Vagina (tissue), 2 donors: ENCODE measurements around the gene DNMBP. TPM values are rescaled to one million over a fixed set of nuclear protein-coding genes. Genes with fewer than 3 reads are reported as not detected.
A peak's percentile ranks its signal among the peaks of the same experiment; 100 is the strongest.
"Not testable (repeated sequence)": the region's sequence is repeated elsewhere in the genome, so short reads cannot be mapped to it uniquely, and the experiment has no call there.

Experiments used
- DNase-seq, 2 donors: peaks; one replicate each; pipeline ENCODE4 v3.0.0-alpha.2; 2017; ENCODE audit errors: extremely low spot score in 2 of 2
- H3K27ac ChIP-seq: fragments of 200-600 bp; sonication (generic); one replicate; pipeline ENCODE4 v1.5.1; 2019
- H3K27me3 ChIP-seq: fragments of 200-600 bp; sonication (generic); one replicate; pipeline ENCODE4 v1.5.1; 2019
- H3K36me3 ChIP-seq, 2 donors: fragments of 200-600 bp; sonication (generic); one replicate each; pipeline ENCODE4 v1.5.1; 2017 to 2019
- H3K4me1 ChIP-seq: fragments of 200-600 bp; sonication (generic); one replicate; pipeline ENCODE4 v1.5.1; 2019
- H3K4me3 ChIP-seq, 2 donors: fragments of 200-600 bp; sonication (generic); 1 replicate in 1 of 2; 2 replicates in 1 of 2; pipeline ENCODE4 v1.5.1; 2016 to 2019
- H3K9me3 ChIP-seq: fragments of 200-600 bp; sonication (generic); one replicate; pipeline ENCODE4 v1.5.1; 2019
- CTCF ChIP-seq, 3 experiments: fragments of 450-650 bp in 2 of 3; fragments of 200-600 bp in 1 of 3; sonication (generic) in 1 of 3; IDR thresholded peaks; one replicate each; pipeline ENCODE4 v1.5.1; 2017 to 2019; ENCODE audit warnings: antibody characterized with exemption in 3 of 3, mild to moderate bottlenecking in 2 of 3, moderate library complexity in 2 of 3
- POLR2A ChIP-seq, 2 donors: fragments of 450-650 bp; IDR thresholded peaks; one replicate each; pipeline ENCODE4 v1.6.1; 2017; ENCODE audit warnings: antibody characterized with exemption in 2 of 2, mild to moderate bottlenecking in 2 of 2, moderate library complexity in 2 of 2
- POLR2AphosphoS5 ChIP-seq, 2 donors: sonication (generic); formaldehyde crosslinking; IDR thresholded peaks; one replicate each; pipeline ENCODE4 v1.9.0; 2017; ENCODE audit warnings: antibody characterized with exemption in 2 of 2, mild to moderate bottlenecking in 2 of 2, low read depth in 1 of 2; ENCODE audit not compliant: insufficient read depth in 1 of 2
- intact Hi-C: fragments of 100-400 bp; cut with DNase I; formaldehyde crosslinking; loops from one replicate; pipeline ENCODE4 v1.15.1; 2023
- total RNA-seq: library from RNA; depleted of rRNA; stranded (reverse); fragments of >200 nt; gene quantifications from one replicate; pipeline ENCODE4 v1.2.3, GENCODE V29; 2016

The DNMBP gene
- total RNA-seq, 1 donor from 2014 or later: 31.9 TPM

GRCh38 chr10:99995713-99996112 is 14.0 kb downstream of the DNMBP start:
- intact Hi-C loops: no loop called here
- H3K27ac ChIP-seq: no peak overlapping the region
- no peak for TF ChIP-seq POLR2AphosphoS5 (IDR thresholded peaks at IDR 0.05; ENCODE audit: insufficient read depth in 1 of 2, low read depth in 1 of 2)
- TF ChIP-seq POLR2A (IDR thresholded peaks at IDR 0.05): no peak
- no peak for TF ChIP-seq CTCF (IDR thresholded peaks at IDR 0.05)
- no peaks in the 10 kb centered on the region for H3K9me3 ChIP-seq
- no peaks in the 10 kb centered on the region for H3K36me3 ChIP-seq
- peaks cover 81% of the 10 kb centered on the region for H3K4me1 ChIP-seq
- no peaks in the 10 kb centered on the region for H3K27me3 ChIP-seq
- DNase-seq: no peak
- no peak overlapping the region for H3K4me3 ChIP-seq

GRCh38 chr10:99995269-99995668 is 14.5 kb downstream of the DNMBP start:
- Histone ChIP-seq H3K27ac (peak overlapping the region; percentile 2), H3K4me3 (no peak overlapping the region), H3K4me1 (peaks cover 77% of the 10 kb centered on the region), H3K36me3 (no peaks in the 10 kb centered on the region), H3K9me3 (no peaks in the 10 kb centered on the region), H3K27me3 (no peaks in the 10 kb centered on the region)
- intact Hi-C loops: no loop called here
- no peak for DNase-seq
- no peak for TF ChIP-seq POLR2A (IDR thresholded peaks at IDR 0.05)
- TF ChIP-seq POLR2AphosphoS5 (IDR thresholded peaks at IDR 0.05; ENCODE audit: insufficient read depth in 1 of 2, low read depth in 1 of 2): no peak
- no peak for TF ChIP-seq CTCF (IDR thresholded peaks at IDR 0.05)

- Histone ChIP-seq H3K27ac (peak overlapping the region; percentile 2), H3K36me3 (no peaks in the 10 kb centered on the region), H3K27me3 (no peaks in the 10 kb centered on the region), H3K4me3 (no peak overlapping the region), H3K4me1 (peaks cover 72% of the 10 kb centered on the region), H3K9me3 (no peaks in the 10 kb centered on the region)
- no peak for TF ChIP-seq POLR2AphosphoS5 (IDR thresholded peaks at IDR 0.05; ENCODE audit: insufficient read depth in 1 of 2, low read depth in 1 of 2)
- TF ChIP-seq POLR2A (IDR thresholded peaks at IDR 0.05): no peak
- intact Hi-C loops: no loop called here
- no peak for DNase-seq
These were observed 14.9 kb downstream of the DNMBP start for GRCh38 chr10:99994801-99995200.

- no peak for DNase-seq
- Histone ChIP-seq H3K27ac (peak overlapping the region; percentile 40), H3K27me3 (no peaks in the 10 kb centered on the region), H3K9me3 (no peaks in the 10 kb centered on the region), H3K4me3 (no peak overlapping the region), H3K36me3 (no peaks in the 10 kb centered on the region), H3K4me1 (peaks cover 64% of the 10 kb centered on the region)
- TF ChIP-seq POLR2A (IDR thresholded peaks at IDR 0.05) (no peak), POLR2AphosphoS5 (IDR thresholded peaks at IDR 0.05; ENCODE audit: insufficient read depth in 1 of 2, low read depth in 1 of 2) (peak in 1 of 2 donors; percentile 42)
- intact Hi-C loops: no loop called here
These were observed 15.8 kb downstream of the DNMBP start for GRCh38 chr10:99993701-99994689.

GRCh38 chr10:99985637-99986036 is 24.1 kb downstream of the DNMBP start:
- H3K4me1 ChIP-seq: peaks cover 57% of the 10 kb centered on the region
- H3K9me3 ChIP-seq, intact Hi-C loops, H3K36me3 ChIP-seq, DNase-seq, H3K4me3 ChIP-seq, H3K27me3 ChIP-seq: not testable (repeated sequence)
- peak overlapping the region; percentile 86 for H3K27ac ChIP-seq

- H3K4me1 ChIP-seq: peaks cover 69% of the 10 kb centered on the region
- TF ChIP-seq POLR2AphosphoS5 (IDR thresholded peaks at IDR 0.05; ENCODE audit: insufficient read depth in 1 of 2, low read depth in 1 of 2) (peak in 1 of 2 donors; percentile 83), CTCF (IDR thresholded peaks at IDR 0.05) (no peak)
- H3K9me3 ChIP-seq: no peaks in the 10 kb centered on the region
- no peaks in the 10 kb centered on the region for H3K36me3 ChIP-seq
- no peaks in the 10 kb centered on the region for H3K27me3 ChIP-seq
- no peak for DNase-seq
- H3K27ac ChIP-seq: peak overlapping the region; percentile 86
- intact Hi-C loops: no loop called here
- H3K4me3 ChIP-seq: no peak overlapping the region
These were observed 25.3 kb downstream of the DNMBP start for GRCh38 chr10:99984211-99985034.
